Liver (tissue), 3 donors: ENCODE measurements around the gene NTNG2.

ENCODE experiments used
- CTCF ChIP-seq: fragments of 150-350 bp; IDR thresholded peaks from 2 replicates; pipeline ENCODE4 v1.5.1; 2017; ENCODE audit warnings: improper control_type of control experiment, low read depth, low read length; ENCODE audit not compliant: missing input control
- EGR1 ChIP-seq, 2 donors: IDR thresholded peaks; 2 replicates each; pipeline ENCODE4 v1.6.1; 2016 to 2018; ENCODE audit warnings: antibody characterized with exemption in 2 of 2, low read depth in 2 of 2
- JUND ChIP-seq, 2 donors: IDR thresholded peaks; 2 replicates each; pipeline ENCODE4 v1.6.1; 2016; ENCODE audit warnings: antibody characterized with exemption in 2 of 2
- MAX ChIP-seq: IDR thresholded peaks from 2 replicates; pipeline ENCODE4 v1.6.1; 2016; ENCODE audit warnings: antibody characterized with exemption
- NR2F2 ChIP-seq: IDR thresholded peaks from 2 replicates; pipeline ENCODE4 v1.6.1; 2016; ENCODE audit warnings: antibody characterized with exemption
- RAD21 ChIP-seq, 2 donors: IDR thresholded peaks; 2 replicates each; pipeline ENCODE4 v1.6.1; 2016; ENCODE audit warnings: antibody characterized with exemption in 2 of 2, mild to moderate bottlenecking in 2 of 2
- TAF1 ChIP-seq: conservative IDR thresholded peaks from 2 replicates; pipeline ENCODE4 v1.6.1; 2016; ENCODE audit warnings: antibody characterized with exemption, mild to moderate bottlenecking
- YY1 ChIP-seq: IDR thresholded peaks from 2 replicates; pipeline ENCODE4 v1.6.1; 2016; ENCODE audit warnings: antibody characterized with exemption, mild to moderate bottlenecking
- TF ChIP-seq, protein P1 (sequence below): IDR thresholded peaks from 2 replicates; pipeline ENCODE4 v1.6.1; 2016; ENCODE audit warnings: antibody characterized with exemption
- donor health status: healthy.
- donor health status: healthy.

DNA sequence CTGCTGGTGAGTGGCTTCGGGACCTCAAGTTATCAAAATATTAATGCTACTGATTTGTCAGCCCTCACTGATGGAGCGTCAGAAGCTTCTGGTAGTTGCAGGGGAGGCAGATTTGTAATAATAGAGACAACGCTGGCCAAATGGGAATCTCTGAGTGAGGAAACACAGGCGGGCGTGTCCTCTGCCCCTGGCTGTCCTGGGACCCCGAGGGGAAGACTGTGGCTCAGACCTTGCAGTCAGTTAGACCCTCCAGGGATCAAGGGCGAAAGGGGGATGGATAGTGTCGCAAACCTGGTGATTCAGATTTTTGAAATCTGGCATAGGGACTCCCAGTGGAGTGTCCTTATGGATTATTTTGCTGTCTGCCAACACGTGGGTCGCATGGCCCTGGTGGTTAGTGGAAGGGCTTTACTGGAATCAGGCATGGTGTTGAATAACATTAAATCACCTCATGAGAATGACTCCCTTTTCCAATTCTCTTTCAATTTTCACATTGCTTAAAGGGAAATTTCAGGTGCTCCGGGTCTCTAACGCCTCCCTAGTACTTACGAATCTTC is 35.1 kb upstream of the NTNG2 start:
- TF ChIP-seq TAF1: no peak
- TF ChIP-seq CTCF: no peak
- no peak for TF ChIP-seq RAD21 (IDR thresholded peaks at IDR 0.05)
- TF ChIP-seq, protein P1, sequence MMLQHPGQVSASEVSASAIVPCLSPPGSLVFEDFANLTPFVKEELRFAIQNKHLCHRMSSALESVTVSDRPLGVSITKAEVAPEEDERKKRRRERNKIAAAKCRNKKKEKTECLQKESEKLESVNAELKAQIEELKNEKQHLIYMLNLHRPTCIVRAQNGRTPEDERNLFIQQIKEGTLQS: no peak
- TF ChIP-seq EGR1 (IDR thresholded peaks at IDR 0.05; ENCODE audit: low read depth in 2 of 2): no peak
- no peak for TF ChIP-seq JUND (IDR thresholded peaks at IDR 0.05)
- no peak for TF ChIP-seq MAX
- TF ChIP-seq NR2F2: no peak
- TF ChIP-seq YY1: no peak
